ENCODE data around the gene UBA1. TPM values are rescaled to one million over a fixed set of nuclear protein-coding genes. Genes with fewer than 3 reads are reported as not detected.

The UBA1 gene
- total RNA-seq (2021; fragmentation: NEBNext Ultra II Directional; extraction: Animal tissue kit (Norgen Biotek cat#: 25700)) = 313 and 325 TPM in 2 replicates
- 458 and 562 TPM in 2 replicates for polyA plus RNA-seq (2011; rRNA removed)
- polyA plus RNA-seq (2011; cell fraction: cytosol; rRNA removed) = 389 TPM
- 640 TPM for polyA plus RNA-seq (2011; cell fraction: nucleus; rRNA removed)
- 242 to 369 TPM (median 343 TPM) in 4 replicates for polyA plus RNA-seq (2012, experiment 1 of 2)
- polyA plus RNA-seq (2012, experiment 2 of 2) = 340 TPM
- polyA plus RNA-seq (2013, experiment 1 of 2) = 179 TPM
- polyA plus RNA-seq (2013, experiment 2 of 2) = 156 TPM
- polyA minus RNA-seq (2011; rRNA and poly(A)+ RNA removed) = 380 and 389 TPM in 2 replicates
- 162 TPM for polyA minus RNA-seq (2011; cell fraction: cytosol; rRNA and poly(A)+ RNA removed)
- polyA minus RNA-seq (2011; cell fraction: nucleus; rRNA and poly(A)+ RNA removed) = 128 TPM
- long read RNA-seq, experiment 1, transcript UBA1-203 (26 exons, 3,466 nt) = major isoform, 19 of 335 reads
- long read RNA-seq, experiment 1, transcript UBA1-201 (26 exons, 3,559 nt) = minor isoform, 13 of 335 reads
- long read RNA-seq, experiment 1, transcript UBA1-202 (10 exons, 2,497 nt) = minor isoform, 5 of 335 reads
- long read RNA-seq, experiment 1, partial matches to known transcripts = 254 of 335 reads
- long read RNA-seq, experiment 1, other reads (novel, unspliced or antisense) = 44 of 335 reads
- long read RNA-seq, experiment 2, transcript UBA1-203 (26 exons, 3,466 nt) = minor isoform, 7 of 35 reads
- long read RNA-seq, experiment 2, transcript UBA1-201 (26 exons, 3,559 nt) = major isoform, 17 of 35 reads
- long read RNA-seq, experiment 2, partial matches to known transcripts = 8 of 35 reads
- long read RNA-seq, experiment 2, other reads (novel, unspliced or antisense) = 3 of 35 reads

DNA sequence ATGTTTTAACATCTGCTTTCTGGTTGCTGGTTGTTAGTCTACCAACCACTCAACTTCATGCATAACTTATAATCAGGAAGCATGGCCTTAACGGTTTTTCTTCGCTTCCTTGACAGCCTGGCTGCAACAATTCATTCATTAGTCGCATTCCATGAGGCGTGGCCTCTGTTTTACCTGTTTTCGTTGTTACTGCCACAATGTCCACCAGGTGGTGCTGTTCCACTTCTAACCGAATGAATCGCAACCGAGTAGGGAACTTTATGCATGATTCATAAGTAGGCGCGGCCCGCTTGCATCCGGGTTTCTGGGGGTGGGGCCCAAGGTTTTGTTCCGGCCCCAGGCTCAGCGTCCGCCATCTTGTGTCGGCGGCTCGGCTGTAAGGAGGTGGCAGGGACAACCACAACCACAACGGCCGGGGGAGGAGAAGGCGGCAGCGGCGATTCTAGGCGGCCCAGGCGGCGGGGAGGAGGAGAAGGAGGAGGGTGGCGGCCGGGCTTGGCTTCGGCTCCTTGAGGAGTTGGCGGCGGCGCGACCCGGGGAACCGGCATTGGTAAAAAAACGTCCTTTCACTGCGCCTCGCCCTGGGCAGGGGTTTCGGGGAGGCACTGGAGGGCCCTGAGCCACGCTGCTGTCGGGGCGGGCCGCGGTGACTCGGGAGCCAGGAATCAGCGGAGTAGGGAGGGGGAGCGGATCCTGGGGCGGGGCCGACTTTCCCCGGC lies at the start of gene UBA1:
Gene UBA1, plus strand, starts transcription at position 355 of the 719 bp plus-strand sequence. CDS start 4,974 bp downstream, outside the sequence.
- Histone ChIP-seq H2BK20ac (ENCODE audit: low read length) (no peak within 1 kb of the TSS), H3K23me2 (ENCODE audit: low read depth, low read length) (peaks cover 2% of the 10 kb centered on the region; the same call in 1 of the 2 replicates), H4K5ac (ENCODE audit: insufficient read length, low read depth, low read length) (peak within 1 kb of the TSS; percentile 74), H2AFZ (ENCODE audit: low read length) (no peak within 1 kb of the TSS), H3K4me1 (replicated peaks in 1 of 4; ENCODE audit: control insufficient read depth in 3 of 4, insufficient read depth in 4 of 4, low read length in 3 of 4) (peaks cover 2 to 16% (median 9%) of the 10 kb centered on the region in 4 experiments), H3K79me1 (ENCODE audit: low read depth, low read length) (peaks cover 3% of the 10 kb centered on the region; the same call in 1 of the 2 replicates), H4K91ac (replicated peaks; ENCODE audit: insufficient read length, low read length) (no peak within 1 kb of the TSS), H3K79me2 (ENCODE audit: control insufficient read depth in 1 of 2, insufficient read depth in 2 of 2, low read length in 2 of 2) (peaks cover 19 to 46% of the 10 kb centered on the region in 2 experiments; a peak in 3 of 4 replicates), H2BK120ac (replicated peaks; ENCODE audit: low read depth, low read length) (no peak within 1 kb of the TSS), H3K14ac (ENCODE audit: insufficient read length) (no peak within 1 kb of the TSS), H3K4me3 (ENCODE audit: extremely low read depth in 1 of 4, insufficient read depth in 2 of 4, low read depth in 3 of 4, low read length in 4 of 4) (peak within 1 kb of the TSS; percentile 70 to 97 (median 83)), H3K27me3 (replicated peaks in 1 of 4; ENCODE audit: control insufficient read depth in 3 of 4, extremely low read depth in 1 of 4, insufficient read depth in 3 of 4, low read length in 3 of 4) (no peaks in the 10 kb centered on the region), H3K4me2 (ENCODE audit: insufficient read depth in 1 of 2, low read depth in 2 of 2, low read length in 2 of 2) (peak within 1 kb of the TSS; percentile 64 to 93), H4K20me1 (replicated peaks in 1 of 2; ENCODE audit: control insufficient read depth in 1 of 2, insufficient read depth in 2 of 2, low read length in 2 of 2) (peaks cover 5 to 22% of the 10 kb centered on the region in 2 experiments), H2BK5ac (ENCODE audit: low read depth, low read length) (peak within 1 kb of the TSS; percentile 71; the same call in 1 of the 2 replicates), H3K4ac (replicated peaks; ENCODE audit: insufficient read length, low read depth, low read length) (no peak within 1 kb of the TSS), H4K8ac (ENCODE audit: extremely low read depth, insufficient read depth, low read length) (peak within 1 kb of the TSS; percentile 88; the same call in 1 of the 2 replicates), H3K18ac (ENCODE audit: extremely low read depth, low read length) (no peak within 1 kb of the TSS; the same call in none of the 2 replicates), H3K36me3 (ENCODE audit: control insufficient read depth in 2 of 4, insufficient read depth in 4 of 4, low read length in 3 of 4) (peaks cover 0 to 21% (median 7%) of the 10 kb centered on the region in 4 experiments; a peak in 6 of 8 replicates), H3K9ac (replicated peaks in 1 of 4; ENCODE audit: extremely low read depth in 1 of 4, low read depth in 3 of 4, low read length in 3 of 4) (peak within 1 kb of the TSS; percentile 87 to 98 (median 93)), H2BK12ac (ENCODE audit: low read depth, low read length) (no peak within 1 kb of the TSS), H3K27ac (ENCODE audit: low read depth, low read length) (peak within 1 kb of the TSS; percentile 85), H3K9me3 (ENCODE audit: insufficient read depth in 2 of 2, low read depth in 1 of 2, low read length in 1 of 2) (no peaks in the 10 kb centered on the region), H3K56ac (replicated peaks; ENCODE audit: insufficient read length, low read depth, low read length) (peak within 1 kb of the TSS; percentile 59), H2AK5ac (ENCODE audit: low read depth, low read length) (no peak within 1 kb of the TSS), H3K23ac (ENCODE audit: insufficient read length) (no peak within 1 kb of the TSS), H2BK15ac (ENCODE audit: low read length) (no peak within 1 kb of the TSS)
- DNase-seq (ENCODE audit: low read depth in 1 of 2, low spot score in 2 of 2) (peak in 1 of 2 experiments; percentile 87), FAIRE-seq (peak; percentile 68)
- ChIA-PET CTCF (ENCODE audit: partially characterized antibody) (interaction anchor here (1.0 to 1.2 kb wide), 2 partner anchors 76 to 118 kb away, joined by 3 read pairs; no protein-coding TSS in a partner anchor), POLR2A (ENCODE audit: partially characterized antibody) (interaction anchor here (1.0 to 1.5 kb wide), 6 partner anchors 12 to 168 kb away, joined by 3 to 6 read pairs (median 4); no protein-coding TSS in a partner anchor)
- 1% methylated on average over 22 of the region's 50 CpGs; no CpG with 5 or more reads in 1 of the 2 experiments for WGBS, 2 experiments (ENCODE audit: extremely low coverage in 1 of 2, insufficient coverage in 1 of 2, insufficient read length in 1 of 2, insufficient replicate concordance in 2 of 2, low coverage in 1 of 2, low lambda C conversion rate in 2 of 2, missing lambda C conversion rate in 1 of 2)
- TF ChIP-seq RAD21 (IDR thresholded peaks at IDR 0.05 in 1 of 2, conservative IDR thresholded peaks at IDR 0.05 in 1 of 2; ENCODE audit: low read depth in 2 of 2, low read length in 2 of 2) (peak; percentile 74 to 78), CREB1 (IDR thresholded peaks at IDR 0.05) (peak; percentile 61; the same call in 1 of the 2 replicates), RXRA (IDR thresholded peaks at IDR 0.05; ENCODE audit: insufficient read depth, low read depth, low read length) (no peak), SIN3A (conservative IDR thresholded peaks at IDR 0.05 in 1 of 2, IDR thresholded peaks at IDR 0.05 in 1 of 2; ENCODE audit: low read depth in 1 of 2, low read length in 2 of 2) (peak in 1 of 2 experiments; percentile 70; a peak in 2 of 4 replicates), TAF7 (optimal IDR thresholded peaks at IDR 0.05; ENCODE audit: borderline replicate concordance, low read depth, low read length) (peak; percentile 56), KDM1A (IDR thresholded peaks at IDR 0.05; ENCODE audit: borderline replicate concordance, low read length) (peak; percentile 34; the same call in 1 of the 2 replicates)

Measured in H1 (cell line).